HepG2 (cell line): ENCODE measurements around the gene PIGC. TPM values are rescaled to one million over a fixed set of nuclear protein-coding genes. Genes with fewer than 3 reads are reported as not detected.
A peak's percentile ranks its signal among the peaks of the same experiment; 100 is the strongest.

ENCODE experiments used
- ARID4A ChIP-seq: sonication (generic); formaldehyde crosslinking; IDR thresholded peaks from 2 replicates; pipeline ENCODE4 v1.5.0; 2020; ENCODE audit warnings: mild to moderate bottlenecking, missing genetic modification reagents, borderline replicate concordance
- ATF7 ChIP-seq, 2 experiments: fragments of 450-650 bp in 1 of 2; sonication (generic) in 1 of 2; formaldehyde crosslinking in 1 of 2; IDR thresholded peaks; 2 replicates each; pipeline versions ENCODE4 v1.4.0 to v1.6.1; 2016 to 2020; ENCODE audit warnings: antibody characterized with exemption in 1 of 2, mild to moderate bottlenecking in 1 of 2, missing genetic modification reagents in 1 of 2
- ATM ChIP-seq: fragments of 450-650 bp; IDR thresholded peaks from 2 replicates; pipeline ENCODE4 v1.7.1; 2017; ENCODE audit warnings: mild to moderate bottlenecking, borderline replicate concordance
- CBFB ChIP-seq: sonication (generic); formaldehyde crosslinking; IDR thresholded peaks from 2 replicates; pipeline ENCODE4 v1.4.0; 2020; ENCODE audit warnings: missing genetic modification reagents
- ELF1 ChIP-seq: sonication (generic); formaldehyde crosslinking; IDR thresholded peaks from 2 replicates; pipeline ENCODE4 v1.4.0; 2020; ENCODE audit warnings: missing genetic modification reagents
- FOSL2 ChIP-seq: sonication (generic); formaldehyde crosslinking; IDR thresholded peaks from 2 replicates; pipeline ENCODE4 v1.4.0; 2020; ENCODE audit warnings: missing genetic modification reagents
- GFI1 ChIP-seq: sonication (generic); formaldehyde crosslinking; IDR thresholded peaks from 2 replicates; pipeline ENCODE4 v1.5.0; 2020; ENCODE audit warnings: missing genetic modification reagents, mild to moderate bottlenecking, borderline replicate concordance
- GLI4 ChIP-seq: sonication (generic); formaldehyde crosslinking; IDR thresholded peaks from 2 replicates; pipeline ENCODE4 v1.5.1; 2020; ENCODE audit warnings: missing genetic modification reagents, mild to moderate bottlenecking, moderate library complexity, borderline replicate concordance
- KLF16 ChIP-seq, 2 experiments: sonication (generic) in 1 of 2; formaldehyde crosslinking in 1 of 2; IDR thresholded peaks; 2 replicates each; pipeline versions ENCODE4 v1.6.1 to v1.8.0; 2016 to 2023; ENCODE audit warnings: missing genetic modification reagents in 2 of 2, missing compliant biosample characterization in 1 of 2
- NPAS2 ChIP-seq: sonication (generic); formaldehyde crosslinking; IDR thresholded peaks from 2 replicates; pipeline ENCODE4 v1.8.0; 2022; ENCODE audit warnings: mild to moderate bottlenecking, missing genetic modification reagents, borderline replicate concordance
- PAWR ChIP-seq: sonication (generic); formaldehyde crosslinking; IDR thresholded peaks from 2 replicates; pipeline ENCODE4 v1.4.0; 2020; ENCODE audit warnings: missing genetic modification reagents, mild to moderate bottlenecking, borderline replicate concordance
- RBM22 ChIP-seq: fragments of 200-400 bp; formaldehyde crosslinking; optimal IDR thresholded peaks from 2 replicates; pipeline ENCODE3; 2017; ENCODE audit warnings: mild to moderate bottlenecking, low read length, moderate library complexity
- SIX1 ChIP-seq: sonication (generic); formaldehyde crosslinking; IDR thresholded peaks from 2 replicates; pipeline ENCODE4 v1.4.0; 2020; ENCODE audit warnings: missing genetic modification reagents, borderline replicate concordance
- SMC3 ChIP-seq: IDR thresholded peaks from 2 replicates; pipeline ENCODE4 v1.6.1; 2011; ENCODE audit warnings: low read length, improper control_type of control experiment
- SYNCRIP ChIP-seq: fragments of 200-400 bp; formaldehyde crosslinking; IDR thresholded peaks from 2 replicates; pipeline ENCODE4 v1.6.1; 2018; ENCODE audit warnings: mild to moderate bottlenecking, low read depth, low read length; ENCODE audit not compliant: insufficient read depth
- THYN1 ChIP-seq: sonication (generic); formaldehyde crosslinking; IDR thresholded peaks from 2 replicates; pipeline ENCODE4 v1.8.1; 2023; ENCODE audit warnings: low read depth, mild to moderate bottlenecking, moderate library complexity, missing genetic modification reagents, borderline replicate concordance
- ZBTB37 ChIP-seq: sonication (generic); formaldehyde crosslinking; IDR thresholded peaks from 2 replicates; pipeline ENCODE4 v1.4.0; 2020; ENCODE audit warnings: mild to moderate bottlenecking, missing genetic modification reagents
- ZFP41 ChIP-seq: sonication (generic); formaldehyde crosslinking; IDR thresholded peaks from 2 replicates; pipeline ENCODE4 v1.4.0; 2020; ENCODE audit warnings: mild to moderate bottlenecking, missing genetic modification reagents, borderline replicate concordance
- ZNF225 ChIP-seq: sonication (generic); formaldehyde crosslinking; IDR thresholded peaks from 2 replicates; pipeline ENCODE4 v1.4.0; 2020; ENCODE audit warnings: mild to moderate bottlenecking, missing genetic modification reagents
- ZNF740 ChIP-seq: sonication (generic); formaldehyde crosslinking; IDR thresholded peaks from 2 replicates; pipeline ENCODE4 v1.4.0; 2020; ENCODE audit warnings: missing genetic modification reagents
- ZNF772 ChIP-seq: sonication (generic); formaldehyde crosslinking; IDR thresholded peaks from 2 replicates; pipeline ENCODE4 v1.5.0; 2020; ENCODE audit warnings: mild to moderate bottlenecking, missing genetic modification reagents
- ZNF816 ChIP-seq: sonication (generic); formaldehyde crosslinking; IDR thresholded peaks from 2 replicates; pipeline ENCODE4 v1.8.0; 2022; ENCODE audit warnings: missing genetic modification reagents, mild to moderate bottlenecking, borderline replicate concordance
- ZSCAN31 ChIP-seq: sonication (generic); formaldehyde crosslinking; IDR thresholded peaks from 2 replicates; pipeline ENCODE4 v1.5.0; 2020; ENCODE audit warnings: low read depth, mild to moderate bottlenecking, missing genetic modification reagents
- polyA plus RNA-seq, 8 experiments: library from polyadenylated mRNA; depleted of rRNA in 3 of 8; stranded (reverse) in 7 of 8; unstranded in 1 of 8; fragments of >200 nt; fragmentation: Illumina TruSeq in 4 of 8; extraction: Trizol in 4 of 8; gene quantifications; 2 replicates each; pipeline versions ENCODE4 v1.2.1 to v1.2.3, GENCODE V29; 2011 to 2016; ENCODE audit warnings: low read depth in 4 of 8, missing spikeins in 1 of 8, mixed read lengths in 1 of 8; ENCODE audit not compliant: insufficient read depth in 1 of 8
- total RNA-seq, 5 experiments: library from RNA; depleted of rRNA; stranded (reverse); fragments of >200 nt; fragmentation: Illumina TruSeq; extraction: Trizol; gene quantifications; 2 replicates each; pipeline ENCODE4 v1.2.3, GENCODE V29; 2016; ENCODE audit warnings: low read depth in 1 of 5

The PIGC gene
- total and polyA plus RNA-seq, 2 of the 13 experiments (the other 11 are each of a cell fraction or from before 2014, with no cell fraction given) = 26.7 to 29.5 TPM

GRCh38 chr1:172449585-172450523 lies 6.0 kb upstream of the PIGC start (continued):
- TF ChIP-seq FOSL2 (peak; percentile 37; the same call in 1 of the 2 replicates), ELF1 (CRISPR knock-in tag) (no peak; the same call in 1 of the 2 replicates), GLI4 (CRISPR knock-in tag) (no peak), KLF16 (CRISPR knock-in tag; IDR thresholded peaks at IDR 0.05) (peak in 1 of 2 experiments; percentile 7; a peak in 1 of 4 replicates), ZNF740 (CRISPR knock-in tag) (0 out of 2 replicates have a peak, but pooled peaks have one; percentile 50), ZNF816 (CRISPR knock-in tag) (peak; percentile 41; the same call in 1 of the 2 replicates), ZBTB37 (CRISPR knock-in tag) (no peak), ZNF225 (CRISPR knock-in tag) (peak; percentile 8; the same call in 1 of the 2 replicates), SMC3 (peak; percentile 97), SIX1 (CRISPR knock-in tag) (no peak), ATF7 (IDR thresholded peaks at IDR 0.05) (no peak), ATF7 (CRISPR knock-in tag; IDR thresholded peaks at IDR 0.05) (0 out of 2 replicates have a peak, but pooled peaks have one; percentile 31), RBM22 (no peak), SYNCRIP (no peak), ZFP41 (no peak), THYN1 (0 out of 2 replicates have a peak, but pooled peaks have one; percentile 82), ZNF772 (CRISPR knock-in tag) (peak; percentile 44), CBFB (CRISPR knock-in tag) (peak; percentile 43; the same call in 1 of the 2 replicates), ARID4A (CRISPR knock-in tag) (peak; percentile 16; the same call in 1 of the 2 replicates), ZSCAN31 (no peak; the same call in 1 of the 2 replicates), PAWR (no peak), GFI1 (CRISPR knock-in tag) (no peak), NPAS2 (no peak), ATM (no peak)
